Activated CD4-positive, alpha-beta T cell treated with anti-CD3 and anti-CD28 coated beads, Interleukin-2, amount 50 U/mL, for 16 hours (primary cell): Measurements from ENCODE around the gene EEPD1.
"Not testable (repeated sequence)": the region's sequence is repeated elsewhere in the genome, so short reads cannot be mapped to it uniquely, and the experiment has no call there.

ENCODE experiments used
- DNase-seq: peaks from one replicate; pipeline ENCODE4 v3.0.0-alpha.2; 2020

Gene EEPD1

DNA sequence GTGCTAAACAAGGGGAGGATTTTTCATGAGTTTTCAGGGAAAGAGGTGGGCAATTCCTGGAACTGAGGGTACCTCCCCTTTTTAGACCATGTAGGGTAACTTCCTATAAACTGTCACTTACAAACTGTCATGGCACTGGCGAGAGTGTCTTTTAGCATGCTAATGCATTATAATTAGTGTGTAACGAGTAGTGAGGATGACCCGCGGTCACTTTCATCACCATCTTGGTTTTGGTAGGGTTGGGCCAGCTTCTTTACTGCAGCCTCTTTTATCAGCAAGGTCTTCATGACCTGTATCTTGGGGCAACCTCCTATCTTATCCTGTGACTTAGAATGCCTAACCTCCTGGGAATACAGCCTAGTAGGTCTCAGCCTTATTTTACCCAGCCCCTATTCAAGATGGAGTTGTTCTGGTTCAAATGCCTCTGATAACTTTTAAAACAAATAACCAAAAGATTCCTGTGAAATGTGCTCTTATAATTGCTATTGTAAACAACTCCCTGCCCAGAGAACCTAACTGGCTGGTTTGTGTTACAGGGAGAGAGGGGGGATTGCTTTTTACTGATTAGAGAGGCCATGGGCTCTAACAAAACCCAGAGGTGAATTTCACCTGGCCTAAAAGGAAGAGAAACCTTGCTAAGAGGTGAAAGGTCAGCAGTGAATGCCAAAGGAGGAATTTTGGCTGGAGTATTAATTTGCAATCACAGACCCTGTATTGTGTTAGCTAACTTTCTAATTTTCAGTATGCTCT is 64.3 kb downstream of the EEPD1 start:
- DNase-seq: no peak

DNA sequence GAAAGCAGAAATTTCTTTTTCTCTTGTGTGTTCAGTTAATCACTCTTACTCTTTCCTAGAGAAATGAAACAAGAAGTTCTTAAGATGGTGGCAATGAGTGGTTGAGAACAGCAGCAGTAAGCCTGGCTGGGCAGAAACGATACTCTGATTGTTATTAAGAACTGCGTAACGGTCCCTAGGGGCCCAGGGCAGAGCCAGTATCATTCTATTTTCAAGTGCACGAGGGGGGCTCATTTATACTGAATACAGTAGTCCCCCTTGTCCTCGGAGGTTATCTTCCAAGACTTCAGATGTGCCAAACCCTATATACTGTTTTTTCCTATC is 64.9 kb downstream of the EEPD1 start:
- no peak for DNase-seq

DNA sequence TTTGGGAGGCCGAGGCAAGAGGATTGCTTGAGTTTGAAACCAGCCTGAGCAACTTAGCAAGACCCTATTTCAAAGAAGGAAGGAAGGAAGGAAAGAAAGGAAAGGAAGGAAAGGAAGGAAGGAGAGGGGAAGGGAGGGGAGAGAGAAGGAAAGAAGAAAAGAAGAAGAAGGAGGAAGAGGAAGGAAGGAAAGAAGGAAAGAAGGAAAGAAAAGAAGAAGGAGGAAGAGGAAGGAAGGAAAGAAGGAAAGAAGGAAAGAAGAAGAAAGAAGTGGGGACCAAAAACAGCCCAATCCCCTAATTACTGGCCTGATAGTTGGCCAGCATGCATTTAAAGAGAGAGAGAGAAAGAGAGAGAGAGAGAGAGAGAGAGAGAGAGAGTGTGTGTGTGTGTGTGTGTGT is 66.4 kb downstream of the EEPD1 start:
- DNase-seq: no peak

DNA sequence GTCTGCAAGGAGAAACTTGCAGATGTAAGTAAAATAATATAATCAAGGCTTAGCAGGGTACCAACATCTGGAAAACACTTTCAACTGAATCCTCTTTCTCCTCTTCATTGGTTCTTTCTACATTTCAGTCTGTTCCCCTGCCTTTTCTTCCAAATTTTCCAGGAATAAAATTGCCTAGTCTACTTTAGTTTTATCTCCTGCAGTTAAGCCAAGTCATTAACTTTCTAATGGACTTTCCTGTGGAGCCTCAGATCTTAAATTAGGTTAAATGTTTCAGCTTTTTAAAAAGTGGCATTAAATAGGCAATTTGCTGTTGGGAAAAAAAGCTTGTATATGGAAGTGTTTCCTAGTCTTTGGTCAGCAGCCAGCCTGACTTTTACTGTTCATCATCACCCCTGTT is 70.8 kb downstream of the EEPD1 start:
- DNase-seq: no peak

DNA sequence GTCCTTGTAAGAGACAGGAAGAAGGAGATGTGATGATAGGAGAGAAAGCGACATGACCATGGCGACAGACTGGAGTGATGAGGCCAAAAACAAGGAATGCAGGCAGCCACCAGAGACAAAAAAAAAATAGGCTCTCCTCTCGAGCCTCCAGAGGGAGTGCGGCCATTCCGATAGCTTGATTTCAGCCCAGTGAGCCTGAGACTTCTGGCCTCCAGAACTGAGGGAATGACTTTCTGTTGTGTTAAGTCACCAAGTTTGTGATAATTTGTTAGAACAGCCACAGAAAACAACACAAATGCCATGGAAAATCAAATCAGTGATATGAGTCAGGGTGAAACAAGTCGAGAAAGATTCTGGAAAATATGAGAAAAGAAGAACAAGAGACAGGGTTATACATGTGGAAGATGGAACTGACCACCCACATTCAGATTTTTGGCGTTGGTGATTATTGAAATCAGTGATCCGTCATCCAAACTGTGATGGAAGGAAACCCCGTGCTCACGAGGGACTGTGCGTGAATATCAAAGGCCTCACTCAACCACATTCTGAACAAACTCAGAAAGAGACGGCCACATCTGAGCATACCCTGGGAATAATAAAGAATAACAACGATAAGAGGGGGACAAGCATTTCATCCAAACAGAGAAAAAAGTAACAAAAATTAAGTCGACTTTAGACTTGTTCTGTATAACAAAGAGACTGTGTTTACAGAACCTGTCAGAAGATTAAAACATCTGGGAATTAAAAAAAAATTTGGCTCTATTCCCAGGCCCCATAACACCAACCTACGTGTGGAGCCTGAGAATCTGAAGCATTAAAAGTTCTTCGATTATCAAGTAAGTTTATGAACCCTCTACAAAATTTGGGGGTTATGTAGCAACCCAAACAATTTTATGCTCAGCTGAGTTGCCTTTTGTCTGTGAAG is 72.1 kb downstream of the EEPD1 start:
- no peak for DNase-seq

DNA sequence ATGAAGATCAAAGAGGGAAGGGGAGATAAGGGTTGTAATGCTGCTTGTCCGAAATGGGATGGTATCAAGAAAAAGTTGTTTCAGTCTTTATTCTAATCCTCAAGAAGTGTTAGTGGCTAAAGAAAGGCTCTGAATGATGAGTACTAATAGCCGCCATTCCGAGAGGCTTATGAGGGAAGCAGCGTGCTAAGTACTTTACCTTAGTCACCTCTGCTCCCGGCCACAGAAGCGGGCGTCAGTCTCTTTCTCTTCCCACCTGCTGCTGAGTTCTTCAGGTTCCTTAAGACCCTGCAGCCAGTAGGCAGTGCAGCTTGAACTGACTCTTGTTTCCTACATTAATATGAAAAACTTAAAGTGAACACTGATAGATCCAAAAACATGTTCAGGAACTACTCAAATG is 73.1 kb downstream of the EEPD1 start:
- no peak for DNase-seq

DNA sequence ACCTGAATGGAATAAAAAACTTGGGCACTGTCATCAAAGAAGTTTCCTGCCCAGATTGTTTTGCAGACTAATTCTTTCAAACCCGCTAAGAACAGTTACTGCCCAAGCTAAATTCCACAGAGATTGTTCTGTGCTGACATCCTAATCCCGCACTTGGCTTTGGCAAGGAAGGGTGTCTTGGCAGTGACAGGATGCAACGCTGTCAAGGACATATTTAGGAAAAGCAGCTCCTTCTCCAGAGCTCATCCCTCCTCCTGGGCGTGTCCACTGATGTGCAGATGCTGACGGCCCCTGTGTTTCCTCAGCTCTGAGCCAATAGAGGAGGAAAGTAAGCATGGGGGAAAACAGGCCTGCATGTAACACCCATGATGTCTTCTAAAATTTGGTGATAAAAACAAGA is 74.2 kb downstream of the EEPD1 start:
- DNase-seq: no peak

DNA sequence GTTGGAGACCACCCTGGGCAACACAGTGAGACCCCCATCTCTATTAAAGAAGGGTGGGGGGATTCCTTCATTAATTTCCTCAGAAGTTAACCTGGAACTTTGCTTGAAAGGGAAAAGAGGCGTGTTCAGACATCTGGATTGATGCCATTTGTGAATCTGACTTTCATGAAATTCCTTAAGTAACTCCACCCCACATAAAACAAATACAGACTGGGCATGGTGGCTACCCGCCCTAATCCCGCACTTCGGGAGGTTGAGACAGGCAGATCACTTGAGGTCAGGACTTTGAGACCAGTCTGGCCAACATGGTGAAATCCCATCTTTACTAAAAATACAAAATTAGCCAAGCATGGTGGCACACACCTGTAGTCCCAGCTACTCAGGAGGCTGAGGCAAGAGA is 75.0 kb downstream of the EEPD1 start:
- DNase-seq: no peak

DNA sequence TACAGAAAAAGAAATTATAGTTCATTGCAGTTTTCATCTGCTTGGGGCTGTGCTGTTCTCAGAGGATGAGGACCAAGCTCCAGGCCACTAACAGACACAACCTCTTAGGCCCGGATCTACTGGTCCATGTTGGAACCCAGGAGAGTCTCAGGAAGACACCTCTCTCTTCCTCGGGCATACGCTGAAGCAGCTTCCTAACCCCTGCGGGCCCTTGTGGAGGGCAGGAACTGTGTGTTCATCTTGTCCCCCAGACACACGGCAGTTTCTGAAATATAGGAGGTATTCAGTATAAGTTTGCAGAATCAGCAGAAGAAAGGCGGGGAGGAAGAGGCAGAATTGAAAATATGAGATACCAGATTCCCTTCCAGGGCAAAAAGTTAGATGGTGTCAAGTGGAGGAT is 78.4 kb downstream of the EEPD1 start:
- no peak for DNase-seq

DNA sequence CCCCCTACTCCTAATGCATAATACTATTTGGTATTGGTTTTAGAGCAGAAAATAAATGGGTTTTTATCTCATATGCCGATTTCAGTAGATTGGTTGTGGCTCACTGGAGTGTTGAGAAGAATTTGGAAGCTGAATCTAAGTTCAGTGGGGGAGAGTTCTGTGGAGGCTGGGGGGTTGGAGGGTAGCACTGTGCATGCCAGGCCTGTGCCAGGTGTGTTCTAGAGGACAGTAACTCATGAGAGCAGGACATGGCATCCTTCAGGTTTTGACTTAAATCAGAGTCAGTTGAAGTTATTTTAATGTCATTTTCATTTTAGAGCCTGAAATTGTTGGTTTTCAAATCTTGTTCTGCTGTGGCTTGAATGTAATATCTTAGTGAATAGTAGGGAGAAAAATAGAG is 79.5 kb downstream of the EEPD1 start:
- no peak for DNase-seq

DNA sequence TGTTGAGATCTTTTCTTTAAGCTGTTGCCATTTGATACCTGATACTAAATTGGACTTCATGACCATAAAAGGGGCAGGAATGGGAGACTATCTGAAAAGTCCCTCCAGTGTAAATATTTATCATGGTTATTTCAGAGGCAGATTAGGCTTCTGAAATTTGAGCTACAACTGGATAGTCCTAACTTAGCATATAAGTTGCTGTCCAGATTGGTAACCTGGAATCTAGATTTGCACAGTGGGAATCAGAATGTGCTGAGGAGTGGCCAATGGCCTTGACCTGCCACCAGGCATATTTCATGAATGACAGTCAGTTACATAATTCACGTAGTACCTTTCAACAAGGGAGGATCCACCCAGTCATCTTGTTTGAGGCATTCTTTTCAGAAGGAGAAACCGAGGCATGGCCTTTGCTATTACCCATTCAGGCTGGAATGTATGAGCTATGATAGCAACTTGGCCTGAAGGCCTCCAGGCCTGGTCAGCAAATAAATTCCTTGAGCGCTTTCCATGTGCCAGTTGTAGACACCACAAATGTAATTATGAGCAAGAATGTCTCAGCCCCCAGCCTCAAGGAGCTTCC is 80.0 kb downstream of the EEPD1 start:
- DNase-seq: no peak

DNA sequence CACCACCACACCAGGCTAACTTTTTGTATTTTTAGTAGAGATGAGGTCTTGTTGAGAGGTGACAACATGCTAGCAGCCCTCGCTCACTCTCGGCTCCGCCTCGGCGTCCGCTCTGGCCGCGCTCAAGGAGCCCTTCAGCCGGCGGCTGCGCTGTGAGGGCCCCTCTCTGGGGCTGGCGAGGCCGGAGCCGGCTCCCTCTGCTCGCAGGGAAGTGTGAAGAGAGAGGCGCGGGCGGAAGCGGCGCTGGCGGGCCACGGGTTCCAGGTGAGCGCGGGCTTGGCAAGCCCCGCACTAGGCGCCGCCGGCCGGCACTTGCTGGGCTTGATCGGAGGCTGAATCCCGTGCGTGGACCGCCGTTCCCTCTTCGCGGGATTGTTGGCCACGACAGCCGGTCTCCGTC is 83.0 kb downstream of the EEPD1 start:
- DNase-seq: no peak

DNA sequence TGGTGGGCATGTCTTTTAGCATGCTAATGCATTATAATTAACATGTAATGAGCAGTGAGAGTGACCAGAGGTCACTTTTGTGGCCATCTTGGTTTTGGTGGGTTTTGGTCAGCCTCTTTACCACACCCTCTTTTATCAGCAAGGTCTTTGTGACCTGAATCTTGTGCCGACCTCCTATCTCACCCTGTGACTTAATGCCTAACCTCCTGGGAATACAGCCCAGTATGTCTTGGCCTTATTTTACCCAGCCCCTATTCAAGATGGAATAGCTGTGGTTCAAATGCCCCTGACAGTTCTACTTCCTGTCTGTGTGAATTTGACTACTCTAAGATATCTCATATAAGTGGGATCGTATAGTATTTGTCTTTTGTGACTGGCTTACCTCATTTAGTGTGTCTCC is 85.1 kb downstream of the EEPD1 start:
- DNase-seq: no peak

DNA sequence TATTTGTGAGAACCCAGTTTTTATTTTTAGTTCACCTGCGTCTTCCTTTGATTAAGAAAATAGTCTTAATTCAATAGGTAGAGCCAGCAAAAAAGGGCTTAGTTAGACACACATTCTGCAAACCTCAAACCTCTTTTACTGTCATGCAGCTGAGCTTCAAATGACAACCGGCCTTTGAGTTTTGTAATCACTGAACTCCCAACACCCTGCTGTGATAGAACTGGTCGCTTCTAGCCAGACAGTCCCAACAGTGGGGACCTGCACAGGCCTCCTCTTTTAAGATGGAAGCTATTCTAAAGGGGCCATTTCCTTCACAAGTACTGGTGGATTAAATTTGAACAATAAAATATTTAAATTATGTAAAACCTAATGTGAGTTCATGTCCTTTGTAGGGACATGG is 90.3 kb downstream of the EEPD1 start:
- DNase-seq: not testable (repeated sequence)

DNA sequence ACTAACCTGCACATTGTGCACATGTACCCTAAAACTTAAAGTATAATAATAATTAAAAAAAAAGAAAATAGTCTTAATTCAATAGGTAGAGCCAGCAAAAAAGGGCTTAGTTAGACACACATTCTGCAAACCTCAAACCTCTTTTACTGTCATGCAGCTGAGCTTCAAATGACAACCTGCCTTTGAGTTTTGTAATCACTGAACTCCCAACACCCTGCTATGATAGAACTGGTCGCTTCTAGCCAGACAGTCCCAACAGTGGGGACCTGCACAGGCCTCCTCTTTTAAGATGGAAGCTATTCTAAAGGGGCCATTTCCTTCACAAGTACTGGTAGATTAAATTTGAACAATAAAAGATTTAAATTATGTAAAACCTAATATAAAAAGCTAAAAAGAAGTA is 90.9 kb downstream of the EEPD1 start:
- DNase-seq: not testable (repeated sequence)

DNA sequence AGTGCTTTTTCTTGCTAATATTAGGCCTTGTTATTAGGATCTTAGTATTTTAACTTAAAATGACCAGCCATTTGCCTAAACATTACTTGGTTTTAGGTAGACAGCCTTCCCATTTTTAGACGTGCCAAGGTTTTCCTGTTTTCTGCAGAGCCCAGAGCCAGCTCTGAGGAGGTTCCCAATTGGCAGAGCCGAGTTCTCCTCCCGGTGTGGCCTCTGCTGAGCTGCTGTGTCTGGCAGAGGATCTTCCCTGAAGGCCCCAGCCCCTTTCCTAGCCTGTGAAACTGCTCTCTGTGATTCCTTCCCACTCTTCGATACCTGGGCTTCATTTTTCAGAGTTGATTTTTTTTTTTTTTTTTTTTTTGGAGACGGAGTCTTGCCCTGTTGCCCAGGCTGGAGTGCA is 91.4 kb downstream of the EEPD1 start:
- DNase-seq: no peak

DNA sequence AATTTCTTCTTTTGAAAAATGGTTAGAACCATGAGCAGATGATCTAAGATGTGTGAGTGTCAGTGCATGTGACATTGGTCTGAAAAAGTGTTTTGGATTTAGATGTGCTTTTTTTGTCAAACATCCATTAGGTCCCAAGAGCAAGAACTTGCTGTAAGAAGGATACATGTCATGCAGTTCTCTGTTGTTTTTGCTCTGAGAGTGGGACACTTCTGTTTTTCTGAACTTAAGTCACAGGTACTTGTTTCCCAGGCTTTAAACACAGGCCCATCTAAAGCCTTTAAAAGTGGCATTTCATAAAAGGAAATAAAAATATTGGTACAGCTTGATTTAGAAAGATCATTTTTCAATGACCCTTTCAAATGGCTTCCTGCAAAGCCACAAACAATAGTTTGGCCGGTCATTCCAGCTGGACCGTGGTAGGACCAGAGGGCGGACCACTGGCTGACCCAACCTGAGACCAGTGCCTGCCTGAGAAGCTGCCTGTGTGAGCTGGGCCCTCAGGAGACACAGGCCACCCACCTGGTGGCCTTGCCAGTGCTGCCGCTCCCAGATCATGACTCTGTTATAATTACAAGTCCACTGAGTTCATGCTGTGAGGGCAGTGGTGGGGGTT is 92.7 kb downstream of the EEPD1 start:
- DNase-seq: no peak

DNA sequence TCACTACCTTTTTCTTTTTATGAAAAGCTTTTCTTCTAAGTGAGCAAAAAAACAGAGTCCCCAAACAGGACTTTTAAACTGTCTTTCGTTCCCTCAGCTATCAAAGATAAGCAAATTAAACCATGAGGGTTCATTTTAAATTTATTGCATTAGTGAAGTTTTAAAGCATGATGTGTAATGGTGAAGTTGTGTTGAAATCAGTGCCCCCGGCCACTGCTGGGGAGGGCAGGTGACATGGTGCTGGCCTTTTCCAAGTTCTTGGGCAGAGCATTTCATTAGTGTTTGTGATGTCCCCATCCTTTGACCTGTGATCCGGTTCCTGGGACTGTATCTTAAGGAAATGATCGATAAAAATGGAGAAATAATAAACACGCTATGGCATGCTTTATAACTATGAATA is 96.0 kb downstream of the EEPD1 start:
- DNase-seq: no peak

DNA sequence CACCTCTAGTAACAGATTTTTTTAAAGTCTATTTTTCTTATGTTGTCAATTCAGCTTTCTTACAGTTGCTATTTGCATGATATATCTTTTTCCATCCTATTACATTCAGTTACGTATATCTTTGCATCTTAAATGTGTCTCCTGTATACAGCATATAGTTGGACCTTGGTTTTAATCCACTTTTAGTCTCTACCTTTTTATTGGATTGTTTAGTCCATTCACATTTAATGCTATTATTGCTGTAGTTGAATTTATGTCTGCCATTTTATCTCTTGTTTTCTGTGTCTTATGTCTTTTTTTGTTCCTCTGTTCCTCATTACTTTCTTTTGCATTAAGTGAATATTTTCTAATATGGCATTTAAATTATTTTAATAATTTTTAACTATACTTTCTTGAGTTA is 100.6 kb downstream of the EEPD1 start:
- no peak for DNase-seq

DNA sequence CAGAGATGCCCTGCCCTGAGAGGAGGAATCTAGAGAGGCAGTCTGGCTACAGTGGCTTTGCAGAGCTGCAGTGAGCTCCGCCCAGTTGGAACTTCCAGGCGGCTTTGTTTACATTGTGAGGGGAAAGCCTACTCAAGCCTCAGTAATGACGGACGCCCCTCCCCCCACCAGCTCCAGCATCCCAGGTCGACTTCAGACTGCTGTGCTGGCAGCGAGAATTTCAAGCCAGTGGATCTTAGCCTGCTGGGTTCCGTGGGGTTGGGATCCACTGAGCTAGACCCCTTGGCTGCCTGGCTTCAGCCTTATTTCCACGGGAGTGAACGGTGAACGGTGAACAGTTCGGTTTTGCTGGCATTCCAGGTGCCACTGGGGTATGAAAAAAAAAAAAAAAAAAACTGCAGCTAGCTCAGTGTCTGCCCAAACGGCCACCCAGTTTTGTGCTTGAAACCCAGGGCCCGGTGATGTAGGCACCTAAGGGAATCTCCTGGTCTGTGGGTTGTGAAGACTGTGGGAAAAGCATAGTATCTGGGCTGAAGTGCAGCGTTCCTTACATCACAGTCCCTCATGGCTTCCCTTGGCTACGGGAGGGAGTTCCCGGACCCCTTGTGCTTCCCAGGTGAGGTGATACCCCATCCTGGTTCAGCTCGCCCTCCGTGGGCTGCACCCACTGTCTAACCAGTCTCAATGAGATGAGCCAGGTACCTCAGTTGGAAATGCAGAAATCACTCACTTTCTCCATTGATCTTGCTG is 105.6 kb downstream of the EEPD1 start:
- not testable (repeated sequence) for DNase-seq

DNA sequence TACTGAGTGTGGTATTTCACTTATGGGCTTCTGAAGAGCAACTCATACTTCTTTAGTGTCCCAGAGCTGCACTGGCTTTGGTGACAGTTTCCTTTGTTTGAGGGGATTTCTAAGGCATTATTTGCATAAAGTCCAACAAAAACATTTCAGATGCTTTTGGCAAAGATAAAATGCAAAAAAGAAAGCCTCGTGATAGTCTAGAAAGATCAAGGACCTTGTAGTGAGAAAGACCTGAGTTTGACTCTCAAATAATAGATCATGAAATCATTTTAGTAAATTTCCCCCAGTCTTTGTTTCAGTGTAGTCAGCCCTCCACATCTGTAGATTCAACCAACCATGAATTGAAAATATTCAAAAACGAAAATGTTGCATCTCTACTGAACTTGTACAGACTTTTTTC is 107.4 kb downstream of the EEPD1 start:
- no peak for DNase-seq

DNA sequence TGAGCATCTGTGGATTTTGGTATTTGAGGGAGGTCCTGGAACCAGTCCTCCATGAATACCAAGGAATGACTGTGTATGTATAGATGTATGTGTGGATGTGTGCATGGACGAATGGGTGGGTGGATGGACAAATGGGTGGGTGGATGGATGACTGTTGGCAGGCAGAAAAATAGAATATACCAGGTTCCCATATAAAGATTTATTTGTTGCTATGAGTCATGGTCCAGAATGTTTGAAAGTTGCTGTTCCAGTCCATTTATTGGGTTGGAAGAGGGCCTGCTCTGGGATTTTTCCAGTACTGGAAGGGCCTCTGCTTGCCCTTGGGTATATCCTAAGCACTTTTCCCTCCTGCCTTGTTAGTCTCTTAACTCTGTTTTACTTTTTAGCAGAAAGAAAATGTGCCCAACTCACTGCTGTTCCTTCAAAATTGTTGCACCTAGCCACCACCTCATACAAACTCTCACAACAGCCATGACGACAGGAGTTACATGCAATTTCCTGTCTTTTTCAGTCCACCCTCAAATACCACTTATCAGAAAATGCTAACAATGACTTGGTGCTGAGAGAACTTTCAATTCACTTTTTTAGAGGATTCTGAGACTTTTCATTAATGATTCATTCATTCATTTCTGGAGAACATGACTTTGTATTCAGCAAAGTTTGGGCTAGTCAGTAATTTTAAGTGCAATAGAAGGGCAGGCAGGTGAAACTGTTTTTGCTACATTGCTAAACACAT is 108.1 kb downstream of the EEPD1 start:
- DNase-seq: no peak
